SK-N-SH (cell line): Measurements from ENCODE around the gene ADORA2A. TPM values are rescaled to one million over a fixed set of nuclear protein-coding genes. Genes with fewer than 3 reads are reported as not detected.

Experiments used
- CTCF ChIA-PET: fragments of 300-600, 350-600 bp; formaldehyde crosslinking; extraction: SDS; loops from one replicate; lab custom pipeline; 2021; lab: Yijun Ruan, JAX
- POLR2A ChIA-PET: fragments of 350-600 bp; sonication (Branson Sonifier 250); formaldehyde crosslinking; extraction: SDS; loops from one replicate; lab custom pipeline; 2020; ENCODE audit warnings: antibody characterized with exemption, inconsistent platforms; lab: Yijun Ruan, JAX
- DNase-seq: peaks from one replicate; pipeline ENCODE4 v3.0.0; 2012
- H2AFZ ChIP-seq: fragments of 200-600 bp; sonication (generic); 2 replicates; pipeline ENCODE4 v1.8.1; 2016; ENCODE audit warnings: antibody characterized with exemption, mild to moderate bottlenecking, low read depth
- H3F3A ChIP-seq: fragments of 200-600 bp; sonication (generic); replicated peaks from 2 replicates; pipeline ENCODE3; 2016; ENCODE audit warnings: antibody characterized with exemption, mild to moderate bottlenecking; ENCODE audit not compliant: insufficient read depth
- H3K27ac ChIP-seq, 2 experiments: fragments of 200-500 bp in 1 of 2; fragments of 200-600 bp in 1 of 2; sonication (Bioruptor generic) in 1 of 2; sonication (generic), shearing (Covaris generic) in 1 of 2; 2 replicates each; pipeline versions ENCODE4 v1.5.1 to v1.6.1; 2014 to 2016; ENCODE audit warnings: low read depth in 2 of 2, inconsistent platforms in 1 of 2, low read length in 1 of 2, mild to moderate bottlenecking in 1 of 2, mixed read lengths in 1 of 2
- H3K27me3 ChIP-seq: fragments of 200-600 bp; sonication (generic), shearing (Covaris generic); 2 replicates; pipeline ENCODE4 v1.6.1; 2016; ENCODE audit warnings: mixed run types; ENCODE audit not compliant: insufficient read depth
- H3K36me3 ChIP-seq, 2 experiments: fragments of 200-500 bp in 1 of 2; fragments of 200-600 bp in 1 of 2; sonication (Bioruptor generic) in 1 of 2; sonication (generic) in 1 of 2; replicated peaks in 1 of 2; 2 replicates each; pipeline versions ENCODE3 to v1.5.1; 2014 to 2016; ENCODE audit warnings: low read length in 1 of 2, mild to moderate bottlenecking in 1 of 2; ENCODE audit not compliant: insufficient read depth in 2 of 2, control insufficient read depth in 1 of 2
- H3K4me1 ChIP-seq, 2 experiments: fragments of 200-500 bp in 1 of 2; fragments of 200-600 bp in 1 of 2; sonication (Bioruptor generic) in 1 of 2; sonication (generic), shearing (Covaris generic) in 1 of 2; 2 replicates each; pipeline versions ENCODE4 v1.5.1 to v1.6.1; 2014 to 2016; ENCODE audit warnings: low read depth in 1 of 2, low read length in 1 of 2, mixed run types in 1 of 2; ENCODE audit not compliant: insufficient read depth in 2 of 2, control insufficient read depth in 1 of 2
- H3K4me2 ChIP-seq: fragments of 200-600 bp; sonication (generic), shearing (Covaris generic); 2 replicates; pipeline ENCODE4 v1.6.1; 2017; ENCODE audit warnings: mixed run types
- H3K4me3 ChIP-seq, 2 experiments: fragments of 200-500 bp in 1 of 2; fragments of 200-600 bp in 1 of 2; sonication (Bioruptor generic) in 1 of 2; sonication (generic), shearing (Covaris generic) in 1 of 2; 2 replicates each; pipeline versions ENCODE4 v1.5.1 to v1.8.1; 2014 to 2016; ENCODE audit warnings: low read depth in 2 of 2, inconsistent platforms in 1 of 2, low read length in 1 of 2, mild to moderate bottlenecking in 1 of 2, mixed read lengths in 1 of 2, moderate library complexity in 1 of 2
- H3K79me2 ChIP-seq: fragments of 200-600 bp; sonication (generic); 2 replicates; pipeline ENCODE4 v1.8.1; 2017; ENCODE audit warnings: mild to moderate bottlenecking; ENCODE audit not compliant: insufficient read depth
- H3K9ac ChIP-seq: fragments of 200-600 bp; sonication (generic); 2 replicates; pipeline ENCODE4 v1.6.1; 2017; ENCODE audit warnings: mixed run types
- H3K9me2 ChIP-seq: fragments of 200-600 bp; sonication (generic); 2 replicates; pipeline ENCODE4 v1.6.1; 2017; ENCODE audit warnings: mixed run types
- H3K9me3 ChIP-seq: fragments of 200-600 bp; sonication (generic); 2 replicates; pipeline ENCODE4 v1.6.1; 2017; ENCODE audit warnings: mixed run types, mild to moderate bottlenecking, moderate library complexity
- H4K20me1 ChIP-seq: fragments of 200-600 bp; sonication (generic); 2 replicates; pipeline ENCODE4 v1.6.1; 2017; ENCODE audit warnings: mild to moderate bottlenecking, mixed run types; ENCODE audit not compliant: insufficient read depth
- FOSL2 ChIP-seq: IDR thresholded peaks from 2 replicates; pipeline ENCODE4 v1.4.0; 2012; ENCODE audit warnings: low read depth, mild to moderate bottlenecking, moderate library complexity, borderline replicate concordance
- JUND ChIP-seq: IDR thresholded peaks from 2 replicates; pipeline ENCODE4 v1.4.0; 2012
- NFIC ChIP-seq: IDR thresholded peaks from 2 replicates; pipeline ENCODE4 v1.4.0; 2012; ENCODE audit warnings: borderline replicate concordance
- YY1 ChIP-seq: IDR thresholded peaks from 2 replicates; pipeline ENCODE4 v1.4.0; 2012; ENCODE audit warnings: low read depth, mild to moderate bottlenecking
- WGBS: methylation state at CpG from one replicate; pipeline ENCODE4 v1.1.6; 2017; ENCODE audit warnings: low lambda C conversion rate; 5-methylcytosine and 5-hydroxymethylcytosine counted together
- polyA plus RNA-seq, 3 experiments: library from polyadenylated mRNA; depleted of rRNA; stranded (reverse); fragments of >200 nt; gene quantifications; 2 replicates each; pipeline ENCODE4 v1.2.3, GENCODE V29; 2012
- TF ChIP-seq, protein P1 (sequence below): fragments of 200-600 bp; sonication (generic); IDR thresholded peaks from 2 replicates; pipeline ENCODE4 v1.6.1; 2017; ENCODE audit warnings: antibody characterized with exemption, mild to moderate bottlenecking, moderate library complexity
- TF ChIP-seq, protein P2 (sequence below): IDR thresholded peaks from 2 replicates; pipeline ENCODE4 v1.4.0; 2012; ENCODE audit warnings: low read depth
- TF ChIP-seq, protein P3 (sequence below): IDR thresholded peaks from 2 replicates; pipeline ENCODE4 v1.4.0; 2012; ENCODE audit warnings: low read depth, borderline replicate concordance
- TF ChIP-seq, protein P4 (sequence below): IDR thresholded peaks from 2 replicates; pipeline ENCODE4 v1.4.0; 2012; ENCODE audit warnings: low read depth, borderline replicate concordance

ADORA2A gene
- polyA plus RNA-seq, 1 of the 3 experiments (the other 2 are of a cell fraction) = 9.3 TPM

DNA sequence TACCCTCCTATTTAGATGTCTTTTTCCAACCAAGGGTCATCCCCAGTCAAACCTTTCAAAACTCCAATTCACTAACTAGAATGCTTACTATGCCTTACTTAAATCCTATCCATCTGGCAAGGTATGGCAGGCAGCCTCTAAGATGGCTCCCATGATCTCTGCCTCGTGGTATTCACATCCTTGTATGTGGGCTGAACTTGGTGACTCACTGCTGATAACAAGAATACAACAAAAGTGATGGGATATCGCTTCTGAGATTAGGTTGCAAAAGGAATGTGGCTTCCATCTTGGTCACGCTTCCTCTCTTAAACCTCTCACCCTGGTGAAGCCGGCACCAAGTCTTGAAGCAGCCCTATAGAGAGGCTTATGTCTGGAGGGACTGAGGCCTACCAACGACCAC is 38.2 kb downstream of the ADORA2A start:
- Histone ChIP-seq H3K27ac (peak overlapping the region in 1 of 2 experiments; percentile 89; a peak in 2 of 4 replicates), H3F3A (peaks cover 14% of the 10 kb centered on the region), H3K27me3 (no peaks in the 10 kb centered on the region), H3K4me2 (no peak overlapping the region), H3K36me3 (no peaks in the 10 kb centered on the region), H2AFZ (peak overlapping the region; percentile 66), H3K9ac (no peak overlapping the region), H3K79me2 (no peaks in the 10 kb centered on the region), H3K4me3 (no peak overlapping the region), H3K9me3 (no peaks in the 10 kb centered on the region), H3K4me1 (peaks cover 0 to 17% of the 10 kb centered on the region in 2 experiments; a peak in 3 of 4 replicates), H4K20me1 (no peaks in the 10 kb centered on the region), H3K9me2 (no peaks in the 10 kb centered on the region)
- CTCF ChIA-PET = interaction anchor here (1.5 kb wide), 1 partner anchor 10 kb away, joined by 3 read pairs; no protein-coding TSS in a partner anchor
- POLR2A ChIA-PET = no interaction called here
- DNase-seq = no peak
- TF ChIP-seq, protein P1, sequence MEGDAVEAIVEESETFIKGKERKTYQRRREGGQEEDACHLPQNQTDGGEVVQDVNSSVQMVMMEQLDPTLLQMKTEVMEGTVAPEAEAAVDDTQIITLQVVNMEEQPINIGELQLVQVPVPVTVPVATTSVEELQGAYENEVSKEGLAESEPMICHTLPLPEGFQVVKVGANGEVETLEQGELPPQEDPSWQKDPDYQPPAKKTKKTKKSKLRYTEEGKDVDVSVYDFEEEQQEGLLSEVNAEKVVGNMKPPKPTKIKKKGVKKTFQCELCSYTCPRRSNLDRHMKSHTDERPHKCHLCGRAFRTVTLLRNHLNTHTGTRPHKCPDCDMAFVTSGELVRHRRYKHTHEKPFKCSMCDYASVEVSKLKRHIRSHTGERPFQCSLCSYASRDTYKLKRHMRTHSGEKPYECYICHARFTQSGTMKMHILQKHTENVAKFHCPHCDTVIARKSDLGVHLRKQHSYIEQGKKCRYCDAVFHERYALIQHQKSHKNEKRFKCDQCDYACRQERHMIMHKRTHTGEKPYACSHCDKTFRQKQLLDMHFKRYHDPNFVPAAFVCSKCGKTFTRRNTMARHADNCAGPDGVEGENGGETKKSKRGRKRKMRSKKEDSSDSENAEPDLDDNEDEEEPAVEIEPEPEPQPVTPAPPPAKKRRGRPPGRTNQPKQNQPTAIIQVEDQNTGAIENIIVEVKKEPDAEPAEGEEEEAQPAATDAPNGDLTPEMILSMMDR = no peak
- TF ChIP-seq NFIC (0 out of 2 replicates have a peak, but pooled peaks have one; percentile 7), JUND (no peak; the same call in 1 of the 2 replicates), YY1 (peak; percentile 61; the same call in 1 of the 2 replicates), FOSL2 (peak; percentile 21; the same call in 1 of the 2 replicates)
- TF ChIP-seq, protein P2, sequence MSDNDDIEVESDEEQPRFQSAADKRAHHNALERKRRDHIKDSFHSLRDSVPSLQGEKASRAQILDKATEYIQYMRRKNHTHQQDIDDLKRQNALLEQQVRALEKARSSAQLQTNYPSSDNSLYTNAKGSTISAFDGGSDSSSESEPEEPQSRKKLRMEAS = peak; percentile 76
- 76% methylated on average over 5 of the region's 5 CpGs for WGBS

DNA sequence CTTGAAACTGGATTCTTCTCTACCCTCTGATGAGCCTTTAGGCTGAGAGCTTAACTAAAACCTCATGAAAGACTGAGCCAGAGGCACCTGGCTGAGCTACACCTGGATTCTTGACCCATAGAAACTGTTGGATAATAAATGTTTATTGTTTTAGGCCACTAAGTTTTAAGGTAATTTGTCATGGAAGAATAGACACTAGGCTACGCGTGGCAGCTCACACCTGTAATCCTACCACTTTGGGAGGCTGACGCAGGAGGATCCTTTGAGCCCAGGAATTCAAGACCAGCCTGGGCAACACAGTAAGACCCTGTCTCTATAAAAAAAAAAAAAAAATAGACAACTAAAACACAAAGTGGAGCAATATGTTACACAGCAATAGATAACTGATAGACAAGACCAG is 38.6 kb downstream of the ADORA2A start:
- TF ChIP-seq, protein P3, sequence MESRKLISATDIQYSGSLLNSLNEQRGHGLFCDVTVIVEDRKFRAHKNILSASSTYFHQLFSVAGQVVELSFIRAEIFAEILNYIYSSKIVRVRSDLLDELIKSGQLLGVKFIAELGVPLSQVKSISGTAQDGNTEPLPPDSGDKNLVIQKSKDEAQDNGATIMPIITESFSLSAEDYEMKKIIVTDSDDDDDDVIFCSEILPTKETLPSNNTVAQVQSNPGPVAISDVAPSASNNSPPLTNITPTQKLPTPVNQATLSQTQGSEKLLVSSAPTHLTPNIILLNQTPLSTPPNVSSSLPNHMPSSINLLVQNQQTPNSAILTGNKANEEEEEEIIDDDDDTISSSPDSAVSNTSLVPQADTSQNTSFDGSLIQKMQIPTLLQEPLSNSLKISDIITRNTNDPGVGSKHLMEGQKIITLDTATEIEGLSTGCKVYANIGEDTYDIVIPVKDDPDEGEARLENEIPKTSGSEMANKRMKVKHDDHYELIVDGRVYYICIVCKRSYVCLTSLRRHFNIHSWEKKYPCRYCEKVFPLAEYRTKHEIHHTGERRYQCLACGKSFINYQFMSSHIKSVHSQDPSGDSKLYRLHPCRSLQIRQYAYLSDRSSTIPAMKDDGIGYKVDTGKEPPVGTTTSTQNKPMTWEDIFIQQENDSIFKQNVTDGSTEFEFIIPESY = no peak
- TF ChIP-seq, protein P1 = no peak
- TF ChIP-seq, protein P4, sequence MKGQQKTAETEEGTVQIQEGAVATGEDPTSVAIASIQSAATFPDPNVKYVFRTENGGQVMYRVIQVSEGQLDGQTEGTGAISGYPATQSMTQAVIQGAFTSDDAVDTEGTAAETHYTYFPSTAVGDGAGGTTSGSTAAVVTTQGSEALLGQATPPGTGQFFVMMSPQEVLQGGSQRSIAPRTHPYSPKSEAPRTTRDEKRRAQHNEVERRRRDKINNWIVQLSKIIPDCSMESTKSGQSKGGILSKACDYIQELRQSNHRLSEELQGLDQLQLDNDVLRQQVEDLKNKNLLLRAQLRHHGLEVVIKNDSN = no peak
- no peak overlapping the region for H3K4me3 ChIP-seq
- 0 out of 2 replicates have a peak overlapping the region, but pooled peaks have one; percentile 71 for H3K4me2 ChIP-seq
- H3K9me2 ChIP-seq = no peaks in the 10 kb centered on the region
- DNase-seq = no peak
- ChIA-PET CTCF (interaction anchor here (0.9 to 1.5 kb wide), 2 partner anchors 10 to 37 kb away, joined by 3 read pairs; no protein-coding TSS in a partner anchor), POLR2A (no interaction called here)
- H3K79me2 ChIP-seq = no peaks in the 10 kb centered on the region
- H3K9ac ChIP-seq = no peak overlapping the region
- H3F3A ChIP-seq = peaks cover 14% of the 10 kb centered on the region
- H3K4me1 ChIP-seq = peaks cover 0 to 17% of the 10 kb centered on the region in 2 experiments; a peak in 3 of 4 replicates
- WGBS = 100% methylated on average over 3 of the region's 3 CpGs
- no peaks in the 10 kb centered on the region for H3K27me3 ChIP-seq
- no peaks in the 10 kb centered on the region for H4K20me1 ChIP-seq
- no peaks in the 10 kb centered on the region for H3K36me3 ChIP-seq
- H3K9me3 ChIP-seq = no peaks in the 10 kb centered on the region
- peak overlapping the region in 1 of 2 experiments; percentile 89; a peak in 2 of 4 replicates for H3K27ac ChIP-seq
- H2AFZ ChIP-seq = 0 out of 2 replicates have a peak overlapping the region, but pooled peaks have one; percentile 66
